Body of pancreas (tissue), 4 donors: Measurements from ENCODE around the gene RAI1.

ENCODE experiments used
- CTCF ChIP-seq, 7 experiments: fragments of 450-650 bp in 4 of 7; fragments of 200-600 bp in 3 of 7; sonication (generic) in 3 of 7; IDR thresholded peaks; one replicate each; pipeline ENCODE4 v1.5.1; 2016 to 2019; ENCODE audit warnings: antibody characterized with exemption in 7 of 7
- POLR2A ChIP-seq, 3 donors: fragments of 450-650 bp; IDR thresholded peaks; one replicate each; pipeline ENCODE4 v1.6.1; 2016; ENCODE audit warnings: antibody characterized with exemption in 3 of 3, mild to moderate bottlenecking in 2 of 3

- TF ChIP-seq CTCF (IDR thresholded peaks at IDR 0.05) (no peak), POLR2A (IDR thresholded peaks at IDR 0.05) (no peak)
Measured at GRCh38 chr17:17664064-17664452, 17.2 kb upstream of the RAI1 start.
